NCI-H345 treated with DMSO at 0.1 percent for 48 hours (cell line): Measurements from ENCODE around the gene ACSL4.

ENCODE experiments used
- DNase-seq: peaks from one replicate; lab custom pipeline; 2025; ENCODE audit not compliant: unreplicated experiment; lab: John Stamatoyannopoulos, UW

ACSL4 gene

DNA sequence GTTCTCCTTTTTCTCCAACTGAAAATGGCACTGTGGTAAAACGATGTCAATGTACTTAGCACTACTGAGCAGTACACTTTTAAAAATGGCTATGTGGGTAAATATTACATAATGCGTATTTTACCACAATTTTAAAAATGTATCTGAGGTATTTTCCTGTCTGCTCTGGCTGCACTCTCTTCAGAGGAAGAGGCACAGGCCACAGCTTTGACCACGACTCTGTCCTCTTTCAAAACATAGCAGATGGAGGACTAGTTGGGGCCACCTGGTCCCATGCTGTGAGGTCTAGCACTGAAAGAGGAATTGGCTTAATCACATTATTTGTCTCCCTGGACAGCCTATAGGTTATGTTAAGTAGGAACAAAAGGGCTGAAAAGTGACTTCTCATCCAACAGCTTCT, 113.3 kb downstream of the ACSL4 start:
- DNase-seq, result no peak

DNA sequence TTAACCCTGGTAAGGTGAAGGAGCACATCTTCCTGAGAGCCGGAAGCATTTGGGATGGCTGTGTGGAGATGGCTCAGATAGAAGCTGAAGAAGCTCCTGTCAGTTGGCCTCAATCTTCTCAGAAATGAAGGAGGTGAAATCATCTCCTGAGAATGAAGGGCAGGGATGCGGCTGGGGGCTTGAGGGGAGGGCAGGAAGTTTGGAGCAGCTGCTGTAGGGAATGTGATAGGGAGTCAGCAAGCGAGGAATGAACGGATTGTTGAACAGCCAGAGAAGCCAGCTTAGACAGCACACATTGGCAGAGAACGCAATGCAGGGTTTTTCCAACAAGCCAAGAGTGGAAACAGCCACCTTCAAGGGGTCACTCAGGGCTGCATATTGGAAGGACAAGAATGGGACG, 118.1 kb downstream of the ACSL4 start:
- DNase-seq, result no peak

- no peak for DNase-seq
Observed at GRCh38 chrX:109601486-109601885, 131.6 kb downstream of the ACSL4 start.

DNA sequence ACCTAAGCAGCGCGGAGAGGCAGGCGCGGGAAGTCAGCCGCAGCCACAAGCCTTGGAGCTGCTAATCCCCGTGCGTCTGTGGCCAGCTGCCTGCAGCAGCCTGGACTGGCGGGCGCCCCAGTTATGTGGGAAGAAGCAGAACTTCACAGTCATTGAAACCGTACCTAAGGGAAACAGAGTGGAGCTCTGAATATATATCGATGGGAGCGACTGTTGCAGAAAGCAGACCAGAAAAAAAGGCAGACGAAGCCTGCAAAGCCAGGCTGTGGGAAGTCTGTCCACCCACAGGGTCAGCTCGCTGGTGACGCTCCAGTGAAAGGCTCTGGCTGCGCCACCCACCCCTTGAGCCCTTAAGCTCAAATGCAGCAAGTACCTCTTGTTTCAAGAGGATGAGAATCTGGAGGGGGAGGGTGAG, 132.8 kb downstream of the ACSL4 start:
- DNase-seq, result no peak

DNA sequence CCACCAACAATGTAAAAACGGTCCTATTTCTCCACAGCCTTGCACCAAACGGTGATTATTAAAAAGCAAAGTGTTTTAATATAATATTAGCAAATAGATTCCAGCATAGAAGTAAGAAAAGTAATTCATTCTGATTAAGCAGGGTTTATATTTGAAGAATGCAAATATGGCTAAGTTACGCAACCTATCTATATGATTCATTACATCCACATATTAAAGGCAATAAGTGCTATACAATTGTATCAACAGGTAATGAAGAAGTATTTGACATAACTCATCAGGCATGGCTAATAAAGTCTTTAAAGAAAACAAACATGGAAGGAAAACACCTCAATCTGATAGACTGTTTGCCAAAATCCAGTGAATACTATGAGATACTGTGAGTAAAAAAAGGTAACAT, 137.0 kb downstream of the ACSL4 start:
- no peak for DNase-seq
